HUES48 (cell line): Measurements from ENCODE around the gene ALPG.
"Not testable (repeated sequence)": the region's sequence is repeated elsewhere in the genome, so short reads cannot be mapped to it uniquely, and the experiment has no call there.

Experiments
- H3K27ac ChIP-seq: one replicate; pipeline ENCODE4 v1.7.0; 2013; ENCODE audit warnings: low read depth, low read length, inconsistent platforms
- H3K27me3 ChIP-seq: 2 replicates; pipeline ENCODE4 v1.6.1; 2013; ENCODE audit warnings: mild to moderate bottlenecking, low read length; ENCODE audit not compliant: control insufficient read depth, insufficient read depth
- H3K36me3 ChIP-seq: 2 replicates; pipeline ENCODE4 v1.6.1; 2013; ENCODE audit warnings: low read length; ENCODE audit not compliant: control insufficient read depth, insufficient read depth
- H3K4me1 ChIP-seq: 2 replicates; pipeline ENCODE4 v1.6.1; 2013; ENCODE audit warnings: mild to moderate bottlenecking, low read length; ENCODE audit not compliant: control insufficient read depth, insufficient read depth
- H3K4me3 ChIP-seq: 2 replicates; pipeline ENCODE4 v1.5.1; 2013; ENCODE audit warnings: mild to moderate bottlenecking, low read depth, low read length
- H3K9ac ChIP-seq: 2 replicates; pipeline ENCODE4 v1.6.1; 2013; ENCODE audit warnings: mild to moderate bottlenecking, low read depth, low read length, moderate library complexity
- H3K9me3 ChIP-seq: 2 replicates; pipeline ENCODE4 v1.6.1; 2013; ENCODE audit warnings: low read length; ENCODE audit not compliant: control insufficient read depth, insufficient read depth

The ALPG gene

GRCh38 chr2:232422051-232422450 is 15.4 kb downstream of the ALPG start:
- H3K27ac ChIP-seq, result peak overlapping the region; percentile 95
- no peaks in the 10 kb centered on the region; the same call in 1 of the 2 replicates for H3K9me3 ChIP-seq

GRCh38 chr2:232422996-232423395 is 16.4 kb downstream of the ALPG start:
- peak overlapping the region; percentile 49 for H3K4me3 ChIP-seq
- H3K27me3 ChIP-seq, result peaks cover 45% of the 10 kb centered on the region
- peak overlapping the region; percentile 76 for H3K9ac ChIP-seq
- H3K36me3 ChIP-seq, result peaks cover 17% of the 10 kb centered on the region
- peaks cover 52% of the 10 kb centered on the region for H3K4me1 ChIP-seq
- not testable (repeated sequence) for H3K9me3 ChIP-seq
- H3K27ac ChIP-seq, result peak overlapping the region; percentile 95

More at GRCh38 chr2:232422051-232422450, 15.4 kb downstream of the ALPG start:
- peaks cover 46% of the 10 kb centered on the region for H3K27me3 ChIP-seq
- H3K4me3 ChIP-seq, result peak overlapping the region; percentile 35; the same call in 1 of the 2 replicates
- peaks cover 53% of the 10 kb centered on the region for H3K4me1 ChIP-seq
- H3K36me3 ChIP-seq, result peaks cover 26% of the 10 kb centered on the region
- H3K9ac ChIP-seq, result peak overlapping the region; percentile 67

GRCh38 chr2:232423407-232423806 is 16.8 kb downstream of the ALPG start:
- H3K9ac ChIP-seq, result peak overlapping the region; percentile 76

GRCh38 chr2:232431705-232432590 is 25.3 kb downstream of the ALPG start:
- Histone ChIP-seq H3K36me3 (no peaks in the 10 kb centered on the region), H3K27ac (no peak overlapping the region), H3K4me3 (no peak overlapping the region), H3K9ac (no peak overlapping the region), H3K27me3 (no peaks in the 10 kb centered on the region), H3K9me3 (no peaks in the 10 kb centered on the region), H3K4me1 (peaks cover 8% of the 10 kb centered on the region; the same call in 1 of the 2 replicates)

More at GRCh38 chr2:232423407-232423806, 16.8 kb downstream of the ALPG start:
- Histone ChIP-seq H3K36me3 (peaks cover 13% of the 10 kb centered on the region), H3K27me3 (peaks cover 41% of the 10 kb centered on the region), H3K4me3 (peak overlapping the region; percentile 49), H3K27ac (peak overlapping the region; percentile 95), H3K4me1 (peaks cover 48% of the 10 kb centered on the region)
- not testable (repeated sequence) for H3K9me3 ChIP-seq

- Histone ChIP-seq H3K9me3 (no peaks in the 10 kb centered on the region), H3K4me1 (peaks cover 8% of the 10 kb centered on the region; the same call in 1 of the 2 replicates), H3K9ac (no peak overlapping the region), H3K27ac (no peak overlapping the region), H3K36me3 (no peaks in the 10 kb centered on the region), H3K27me3 (no peaks in the 10 kb centered on the region), H3K4me3 (no peak overlapping the region)
Measured at GRCh38 chr2:232432598-232433184, 26.0 kb downstream of the ALPG start.

GRCh38 chr2:232433622-232434021 is 27.0 kb downstream of the ALPG start:
- not testable (repeated sequence) for H3K9ac ChIP-seq, H3K27me3 ChIP-seq, H3K27ac ChIP-seq, H3K4me3 ChIP-seq, H3K4me1 ChIP-seq, H3K36me3 ChIP-seq, H3K9me3 ChIP-seq

GRCh38 chr2:232434091-232434490 is 27.4 kb downstream of the ALPG start:
- H3K27me3 ChIP-seq, result no peaks in the 10 kb centered on the region
- no peak overlapping the region for H3K4me3 ChIP-seq
- no peaks in the 10 kb centered on the region for H3K36me3 ChIP-seq
- H3K27ac ChIP-seq, result no peak overlapping the region
- peaks cover 8% of the 10 kb centered on the region; the same call in 1 of the 2 replicates for H3K4me1 ChIP-seq
- H3K9ac ChIP-seq, result no peak overlapping the region
- H3K9me3 ChIP-seq, result no peaks in the 10 kb centered on the region

GRCh38 chr2:232434563-232435374 is 28.1 kb downstream of the ALPG start:
- Histone ChIP-seq H3K4me3 (no peak overlapping the region), H3K4me1 (peaks cover 10% of the 10 kb centered on the region; the same call in 1 of the 2 replicates), H3K36me3 (no peaks in the 10 kb centered on the region), H3K9ac (no peak overlapping the region), H3K27ac (no peak overlapping the region), H3K9me3 (no peaks in the 10 kb centered on the region), H3K27me3 (no peaks in the 10 kb centered on the region)

- no peaks in the 10 kb centered on the region for H3K36me3 ChIP-seq
- H3K9ac ChIP-seq, result no peak overlapping the region
- no peak overlapping the region for H3K4me3 ChIP-seq
- no peak overlapping the region for H3K27ac ChIP-seq
- H3K4me1 ChIP-seq, result peaks cover 11% of the 10 kb centered on the region; the same call in 1 of the 2 replicates
- no peaks in the 10 kb centered on the region for H3K9me3 ChIP-seq
- no peaks in the 10 kb centered on the region for H3K27me3 ChIP-seq
Measured at GRCh38 chr2:232435375-232435648, 28.7 kb downstream of the ALPG start.

- Histone ChIP-seq H3K4me3 (no peak overlapping the region), H3K27ac (no peak overlapping the region)
Measured at GRCh38 chr2:232435805-232436204, 29.2 kb downstream of the ALPG start.

More at GRCh38 chr2:232435805-232436204, 29.2 kb downstream of the ALPG start:
- Histone ChIP-seq H3K9me3 (no peaks in the 10 kb centered on the region), H3K36me3 (no peaks in the 10 kb centered on the region), H3K9ac (no peak overlapping the region), H3K4me1 (peaks cover 11% of the 10 kb centered on the region; the same call in 1 of the 2 replicates), H3K27me3 (no peaks in the 10 kb centered on the region)
